Glutamatergic neuron (in vitro differentiated cells): ENCODE measurements around the gene MTA1. TPM values are rescaled to one million over a fixed set of nuclear protein-coding genes. Genes with fewer than 3 reads are reported as not detected.

Experiments
- DNase-seq: peaks from one replicate; pipeline ENCODE4 v3.0.0; 2022
- H3K27ac Mint-ChIP-seq: one replicate; pipeline ENCODE4 v1.8.0; 2020; ENCODE audit warnings: mild to moderate bottlenecking, mixed read lengths, inconsistent platforms; ENCODE audit not compliant: unreplicated experiment
- H3K27me3 Mint-ChIP-seq: one replicate; pipeline ENCODE4 v1.8.0; 2020; ENCODE audit warnings: mild to moderate bottlenecking, moderate library complexity, mixed read lengths, inconsistent platforms; ENCODE audit not compliant: unreplicated experiment
- H3K36me3 Mint-ChIP-seq: one replicate; pipeline ENCODE4 v1.8.0; 2020; ENCODE audit warnings: mild to moderate bottlenecking, mixed read lengths, inconsistent platforms; ENCODE audit not compliant: unreplicated experiment
- H3K4me1 Mint-ChIP-seq: one replicate; pipeline ENCODE4 v1.8.0; 2020; ENCODE audit warnings: mild to moderate bottlenecking, low read depth, mixed read lengths, inconsistent platforms; ENCODE audit not compliant: unreplicated experiment
- H3K4me3 Mint-ChIP-seq: one replicate; pipeline ENCODE4 v1.8.0; 2020; ENCODE audit warnings: mild to moderate bottlenecking, mixed read lengths, inconsistent platforms; ENCODE audit not compliant: unreplicated experiment
- H3K9me3 Mint-ChIP-seq: one replicate; pipeline ENCODE4 v1.8.0; 2020; ENCODE audit warnings: mild to moderate bottlenecking, moderate library complexity, mixed read lengths, inconsistent platforms; ENCODE audit not compliant: unreplicated experiment
- total RNA-seq: library from RNA; stranded (reverse); fragmentation: NEBNext Ultra II Directional; extraction: Animal tissue kit (Norgen Biotek cat#: 25700); gene quantifications from one replicate; pipeline ENCODE4 v1.2.1, GENCODE V29; 2021; ENCODE audit not compliant: unreplicated experiment
- TF ChIP-seq, protein P1 (sequence below): fragments of 200-600 bp; sonication (generic); IDR thresholded peaks from one replicate; pipeline ENCODE4 v1.5.0; 2021; ENCODE audit not compliant: partially characterized antibody, unreplicated experiment

MTA1 gene
- total RNA-seq, 1 donor from 2014 or later, result 261 TPM

DNA sequence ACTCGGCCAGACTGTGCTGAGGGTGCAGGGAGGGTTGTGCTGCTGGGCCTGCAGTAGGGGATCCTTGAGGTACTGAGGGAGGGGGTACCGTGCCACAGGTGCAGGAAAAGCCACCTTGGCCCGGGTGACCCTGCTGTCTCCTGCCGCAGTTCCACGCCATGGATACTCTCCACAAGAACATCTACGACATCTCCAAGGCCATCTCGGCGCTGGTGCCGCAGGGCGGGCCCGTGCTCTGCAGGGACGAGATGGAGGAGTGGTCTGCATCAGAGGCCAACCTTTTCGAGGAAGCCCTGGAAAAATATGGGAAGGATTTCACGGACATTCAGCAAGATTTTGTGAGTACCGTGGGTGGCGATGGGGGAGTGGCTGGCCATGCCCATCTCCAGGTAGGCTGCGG lies 41.0 kb downstream of the MTA1 start:
- H3K4me1 Mint-ChIP-seq, result no peaks in the 10 kb centered on the region
- peaks cover 10% of the 10 kb centered on the region for H3K9me3 Mint-ChIP-seq
- H3K4me3 Mint-ChIP-seq, result no peak overlapping the region
- peaks cover 1% of the 10 kb centered on the region for H3K27me3 Mint-ChIP-seq
- DNase-seq, result no peak
- TF ChIP-seq, protein P1, sequence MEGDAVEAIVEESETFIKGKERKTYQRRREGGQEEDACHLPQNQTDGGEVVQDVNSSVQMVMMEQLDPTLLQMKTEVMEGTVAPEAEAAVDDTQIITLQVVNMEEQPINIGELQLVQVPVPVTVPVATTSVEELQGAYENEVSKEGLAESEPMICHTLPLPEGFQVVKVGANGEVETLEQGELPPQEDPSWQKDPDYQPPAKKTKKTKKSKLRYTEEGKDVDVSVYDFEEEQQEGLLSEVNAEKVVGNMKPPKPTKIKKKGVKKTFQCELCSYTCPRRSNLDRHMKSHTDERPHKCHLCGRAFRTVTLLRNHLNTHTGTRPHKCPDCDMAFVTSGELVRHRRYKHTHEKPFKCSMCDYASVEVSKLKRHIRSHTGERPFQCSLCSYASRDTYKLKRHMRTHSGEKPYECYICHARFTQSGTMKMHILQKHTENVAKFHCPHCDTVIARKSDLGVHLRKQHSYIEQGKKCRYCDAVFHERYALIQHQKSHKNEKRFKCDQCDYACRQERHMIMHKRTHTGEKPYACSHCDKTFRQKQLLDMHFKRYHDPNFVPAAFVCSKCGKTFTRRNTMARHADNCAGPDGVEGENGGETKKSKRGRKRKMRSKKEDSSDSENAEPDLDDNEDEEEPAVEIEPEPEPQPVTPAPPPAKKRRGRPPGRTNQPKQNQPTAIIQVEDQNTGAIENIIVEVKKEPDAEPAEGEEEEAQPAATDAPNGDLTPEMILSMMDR, result no peak
- no peak overlapping the region for H3K27ac Mint-ChIP-seq
- H3K36me3 Mint-ChIP-seq, result no peaks in the 10 kb centered on the region

DNA sequence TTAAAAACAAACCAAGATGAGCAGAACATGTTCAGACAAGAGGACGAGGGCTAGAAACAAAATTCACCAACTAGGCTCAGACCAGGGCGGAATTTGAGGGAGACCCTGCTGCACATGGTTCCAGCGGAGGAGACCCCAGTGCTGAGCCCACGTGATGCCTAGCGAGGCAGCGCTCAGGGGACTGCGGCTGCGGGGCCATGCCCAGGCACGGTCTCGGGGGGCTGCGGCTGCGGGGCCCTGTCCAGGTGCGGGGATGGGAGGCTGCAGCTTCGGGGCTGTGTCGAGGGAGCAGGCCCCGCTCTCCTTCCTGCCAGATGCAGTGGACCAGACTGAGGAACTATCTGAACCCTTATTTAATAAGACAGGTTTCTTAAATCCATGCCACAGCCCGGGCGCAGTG lies 42.3 kb downstream of the MTA1 start:
- Mint-ChIP-seq H3K27me3 (peaks cover 1% of the 10 kb centered on the region), H3K36me3 (no peaks in the 10 kb centered on the region), H3K27ac (no peak overlapping the region), H3K9me3 (peaks cover 9% of the 10 kb centered on the region), H3K4me3 (no peak overlapping the region), H3K4me1 (no peaks in the 10 kb centered on the region)
- DNase-seq, result no peak
- TF ChIP-seq, protein P1, result no peak

DNA sequence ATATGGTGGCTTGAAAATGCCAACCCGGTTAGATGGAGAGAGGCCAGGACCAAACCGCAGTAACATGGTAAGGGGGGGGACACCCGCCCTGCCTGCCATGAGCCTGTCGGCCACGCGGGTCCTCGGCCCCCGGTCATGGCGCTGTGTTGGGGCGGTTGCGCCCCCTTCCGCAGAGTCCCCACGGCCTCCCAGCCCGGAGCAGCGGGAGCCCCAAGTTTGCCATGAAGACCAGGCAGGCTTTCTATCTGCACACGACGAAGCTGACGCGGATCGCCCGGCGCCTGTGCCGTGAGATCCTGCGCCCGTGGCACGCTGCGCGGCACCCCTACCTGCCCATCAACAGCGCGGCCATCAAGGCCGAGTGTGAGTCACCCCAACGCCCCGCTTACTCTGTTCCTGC lies 44.9 kb downstream of the MTA1 start:
- Mint-ChIP-seq H3K9me3 (peaks cover 9% of the 10 kb centered on the region), H3K4me3 (no peak overlapping the region), H3K27me3 (peaks cover 1% of the 10 kb centered on the region), H3K27ac (no peak overlapping the region), H3K4me1 (no peaks in the 10 kb centered on the region), H3K36me3 (no peaks in the 10 kb centered on the region)
- no peak for DNase-seq
- TF ChIP-seq, protein P1, result no peak

DNA sequence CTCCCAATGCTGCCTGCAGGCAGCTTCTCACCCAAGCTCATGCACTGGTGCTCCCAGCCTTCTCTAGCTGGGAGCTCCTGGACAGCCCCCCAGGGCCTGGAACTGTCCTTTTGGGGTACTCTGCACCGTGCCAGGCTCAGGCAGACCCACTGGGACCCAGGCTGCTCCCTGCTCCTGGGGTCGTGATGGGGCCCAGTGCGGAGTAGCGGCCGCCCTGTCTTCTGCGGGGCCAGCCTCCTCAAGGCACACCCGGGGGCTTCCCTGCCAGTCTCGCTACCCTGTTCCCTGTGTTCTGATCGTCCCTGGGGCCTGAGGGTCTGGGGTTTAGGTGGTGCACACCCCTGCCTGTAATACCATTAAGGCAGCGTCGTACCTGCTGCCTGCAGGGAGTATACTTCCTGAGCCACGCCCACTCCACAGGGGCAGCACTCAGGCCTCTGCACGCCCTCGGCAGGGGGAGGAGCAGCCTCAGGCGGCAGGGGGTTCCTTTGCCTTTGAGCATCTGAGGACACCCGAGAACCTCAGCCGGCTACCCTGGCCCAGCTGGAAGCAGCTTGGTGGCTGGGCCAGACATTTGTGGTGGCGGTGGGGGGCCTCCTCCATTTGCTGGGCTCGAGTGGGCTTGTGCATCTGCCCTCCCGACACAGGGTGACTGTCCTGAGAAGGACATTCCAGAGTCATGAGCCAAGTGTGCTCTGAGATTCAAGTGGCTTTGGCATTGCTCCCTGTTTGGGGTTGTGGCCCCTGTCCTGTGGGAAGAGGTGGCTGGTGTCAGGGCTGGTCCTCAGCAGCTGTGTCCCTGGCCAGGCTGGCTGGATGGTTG lies 45.8 kb downstream of the MTA1 start:
- Mint-ChIP-seq H3K36me3 (no peaks in the 10 kb centered on the region), H3K4me1 (no peaks in the 10 kb centered on the region), H3K9me3 (peaks cover 9% of the 10 kb centered on the region), H3K27me3 (peaks cover 1% of the 10 kb centered on the region), H3K4me3 (no peak overlapping the region), H3K27ac (no peak overlapping the region)
- TF ChIP-seq, protein P1, result no peak
- DNase-seq, result no peak

DNA sequence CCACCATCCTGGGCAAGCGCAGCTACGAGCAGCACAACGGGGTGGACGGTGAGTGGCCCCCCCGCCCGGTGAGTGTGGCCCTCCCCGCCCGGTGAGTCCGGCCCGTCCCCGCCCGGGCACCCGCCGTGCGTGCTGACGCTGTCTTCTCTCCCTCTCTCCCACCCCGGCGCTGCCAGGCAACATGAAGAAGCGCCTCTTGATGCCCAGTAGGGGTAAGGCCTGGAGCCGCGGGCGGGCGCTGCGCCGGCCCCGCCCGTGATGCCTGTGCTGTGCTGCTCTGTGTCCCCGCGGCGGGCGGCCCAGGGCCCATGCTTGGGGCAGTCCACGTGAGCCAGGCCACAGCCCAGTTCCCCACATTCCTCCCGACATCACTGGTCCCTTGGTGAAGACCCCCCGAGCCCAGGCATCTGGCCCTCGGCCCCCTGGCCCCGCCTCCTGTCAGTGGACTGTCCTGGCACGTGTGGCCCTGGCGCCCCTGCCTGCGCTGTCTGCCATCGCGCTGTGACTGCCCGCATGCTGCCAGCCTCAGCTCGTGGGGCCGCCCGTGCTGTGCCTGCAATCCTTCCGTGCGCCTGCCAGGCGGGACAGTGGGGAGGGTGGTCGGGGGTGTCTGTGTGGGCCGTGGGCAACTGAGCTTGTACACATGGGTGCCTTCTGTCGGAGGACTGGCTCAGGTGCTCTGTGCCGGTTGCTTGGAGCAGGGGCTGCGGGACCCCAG lies 47.1 kb downstream of the MTA1 start:
- no peaks in the 10 kb centered on the region for H3K36me3 Mint-ChIP-seq
- H3K9me3 Mint-ChIP-seq, result peaks cover 5% of the 10 kb centered on the region
- no peak overlapping the region for H3K4me3 Mint-ChIP-seq
- DNase-seq, result no peak
- TF ChIP-seq, protein P1, result no peak
- H3K4me1 Mint-ChIP-seq, result no peaks in the 10 kb centered on the region
- H3K27me3 Mint-ChIP-seq, result peaks cover 1% of the 10 kb centered on the region
- H3K27ac Mint-ChIP-seq, result no peak overlapping the region
